ENCODE data around the gene ANXA6. TPM values are rescaled to one million over a fixed set of nuclear protein-coding genes. Genes with fewer than 3 reads are reported as not detected.
A peak's percentile ranks its signal among the peaks of the same experiment; 100 is the strongest.

Gene ANXA6
- total and polyA plus RNA-seq, 10 of the 15 experiments (the other 5 are each of a cell fraction or from before 2014, with no cell fraction given), result 44.0 to 571 (median 465) TPM

- TF ChIP-seq ZNF592 (IDR thresholded peaks at IDR 0.05) (no peak), TAF1 (IDR thresholded peaks at IDR 0.05; ENCODE audit: borderline replicate concordance, low read depth, low read length) (no peak), RAD21 (IDR thresholded peaks at IDR 0.05; ENCODE audit: insufficient read depth, low read depth, low read length) (no peak), NBN (IDR thresholded peaks at IDR 0.05) (peak; percentile 91; the same call in 1 of the 2 replicates), WRNIP1 (IDR thresholded peaks at IDR 0.05; ENCODE audit: borderline replicate concordance, low read depth, low read length) (no peak), KDM1A (IDR thresholded peaks at IDR 0.05; ENCODE audit: borderline replicate concordance) (no peak), MYB (IDR thresholded peaks at IDR 0.05; ENCODE audit: borderline replicate concordance, low read depth, low read length) (no peak), FOS (IDR thresholded peaks at IDR 0.05; ENCODE audit: borderline replicate concordance, extremely low read depth, insufficient read length) (no peak), HDAC6 (IDR thresholded peaks at IDR 0.05; ENCODE audit: unreplicated experiment) (no peak), NR2C2 (IDR thresholded peaks at IDR 0.05; ENCODE audit: borderline replicate concordance, control insufficient read depth, insufficient read length, low read depth) (no peak), YY1 (IDR thresholded peaks at IDR 0.05; ENCODE audit: low read depth, low read length) (no peak), GATAD2B (conservative IDR thresholded peaks at IDR 0.05; ENCODE audit: low read depth) (peak; percentile 90), RELB (IDR thresholded peaks at IDR 0.05; ENCODE audit: low read depth) (peak; percentile 93), IKZF2 (IDR thresholded peaks at IDR 0.05) (peak; percentile 97), POLR2AphosphoS2 (IDR thresholded peaks at IDR 0.05; ENCODE audit: low read depth, low read length) (no peak), KAT2A (conservative IDR thresholded peaks at IDR 0.05; ENCODE audit: control insufficient read depth, low read depth, low read length) (no peak), PML (IDR thresholded peaks at IDR 0.05; ENCODE audit: low read length) (no peak), JUNB (IDR thresholded peaks at IDR 0.05) (no peak), CEBPB (IDR thresholded peaks at IDR 0.05; ENCODE audit: borderline replicate concordance in 1 of 2, low read depth in 2 of 2, low read length in 2 of 2) (no peak), RB1 (IDR thresholded peaks at IDR 0.05; ENCODE audit: borderline replicate concordance) (peak; percentile 60; the same call in 1 of the 2 replicates), FOXM1 (IDR thresholded peaks at IDR 0.05; ENCODE audit: low read depth, low read length) (no peak), ELK1 (IDR thresholded peaks at IDR 0.05; ENCODE audit: low read depth, low read length) (no peak), PKNOX1 (IDR thresholded peaks at IDR 0.05) (peak; percentile 95), RAD51 (IDR thresholded peaks at IDR 0.05) (peak; percentile 21; the same call in 1 of the 2 replicates)
These were observed 39.1 kb upstream of the ANXA6 start (continued) for GRCh38 chr5:151196556-151197290.
